Activated naive CD8-positive, alpha-beta T cell treated with anti-CD3 and anti-CD28 coated beads, Interleukin-2, amount 10 ng/mL, durations not matched to agents 7 days and 5 days (primary cell): ENCODE measurements around the gene FCF1. TPM values are rescaled to one million over a fixed set of nuclear protein-coding genes. Genes with fewer than 3 reads are reported as not detected.
"Not testable (repeated sequence)": the region's sequence is repeated elsewhere in the genome, so short reads cannot be mapped to it uniquely, and the experiment has no call there.

Experiments used
- ATAC-seq: fragments of 150-1000 bp; cut with Tn5 transposase; one replicate; pipeline ENCODE4 v1.10.0; 2021; ENCODE audit warnings: low read depth, moderate library complexity
- POLR2A ChIA-PET: fragments of 350-600 bp; sonication (Branson Sonifier 250); formaldehyde crosslinking; loops from one replicate; lab custom pipeline; 2021; ENCODE audit warnings: antibody characterized with exemption; lab: Charles Lee
- DNase-seq: peaks from one replicate; pipeline ENCODE4 v3.0.0; 2021
- H3K27ac Mint-ChIP-seq: one replicate; pipeline ENCODE4 v1.8.0; 2022; ENCODE audit warnings: mild to moderate bottlenecking, mixed read lengths
- H3K27me3 Mint-ChIP-seq: one replicate; pipeline ENCODE4 v1.8.0; 2022; ENCODE audit warnings: mild to moderate bottlenecking, moderate library complexity, mixed read lengths
- H3K36me3 Mint-ChIP-seq: one replicate; pipeline ENCODE4 v1.8.0; 2021; ENCODE audit warnings: mild to moderate bottlenecking, mixed read lengths
- H3K4me1 Mint-ChIP-seq: one replicate; pipeline ENCODE4 v1.8.0; 2021; ENCODE audit warnings: mixed read lengths
- H3K4me3 Mint-ChIP-seq: one replicate; pipeline ENCODE4 v1.8.0; 2022; ENCODE audit warnings: mild to moderate bottlenecking, moderate library complexity, mixed read lengths
- H3K9me3 Mint-ChIP-seq: one replicate; pipeline ENCODE4 v1.8.0; 2021; ENCODE audit warnings: mixed read lengths
- total RNA-seq, 2 experiments: library from RNA; stranded (reverse); gene quantifications; one replicate each; pipeline ENCODE4 v1.2.3, GENCODE V29; 2021

FCF1 gene
- total RNA-seq, 2 experiments from 2014 or later, result 53.9 to 57.9 TPM

DNA sequence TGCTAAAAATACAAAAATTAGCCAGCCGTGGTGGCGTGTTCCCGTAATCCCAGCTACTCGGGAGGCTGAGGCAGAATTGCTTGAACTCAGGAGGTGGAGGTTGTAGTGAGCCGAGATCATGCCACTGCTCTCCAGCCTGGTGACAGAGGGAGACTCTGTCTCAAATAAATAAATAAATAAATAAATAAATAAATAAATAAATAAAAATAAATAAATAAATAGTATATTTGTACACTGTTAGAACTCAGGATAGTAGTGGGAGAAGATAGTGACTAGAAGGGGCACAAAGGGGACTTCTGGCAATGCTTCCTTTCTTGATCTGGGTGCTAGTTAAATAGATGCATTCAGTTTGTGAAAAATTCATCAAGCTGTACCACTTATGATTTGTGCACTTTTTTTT lies 45.6 kb downstream of the FCF1 start:
- H3K4me3 Mint-ChIP-seq, POLR2A ChIA-PET, H3K27me3 Mint-ChIP-seq, DNase-seq, ATAC-seq, H3K27ac Mint-ChIP-seq, H3K36me3 Mint-ChIP-seq, H3K4me1 Mint-ChIP-seq, H3K9me3 Mint-ChIP-seq: not testable (repeated sequence)

DNA sequence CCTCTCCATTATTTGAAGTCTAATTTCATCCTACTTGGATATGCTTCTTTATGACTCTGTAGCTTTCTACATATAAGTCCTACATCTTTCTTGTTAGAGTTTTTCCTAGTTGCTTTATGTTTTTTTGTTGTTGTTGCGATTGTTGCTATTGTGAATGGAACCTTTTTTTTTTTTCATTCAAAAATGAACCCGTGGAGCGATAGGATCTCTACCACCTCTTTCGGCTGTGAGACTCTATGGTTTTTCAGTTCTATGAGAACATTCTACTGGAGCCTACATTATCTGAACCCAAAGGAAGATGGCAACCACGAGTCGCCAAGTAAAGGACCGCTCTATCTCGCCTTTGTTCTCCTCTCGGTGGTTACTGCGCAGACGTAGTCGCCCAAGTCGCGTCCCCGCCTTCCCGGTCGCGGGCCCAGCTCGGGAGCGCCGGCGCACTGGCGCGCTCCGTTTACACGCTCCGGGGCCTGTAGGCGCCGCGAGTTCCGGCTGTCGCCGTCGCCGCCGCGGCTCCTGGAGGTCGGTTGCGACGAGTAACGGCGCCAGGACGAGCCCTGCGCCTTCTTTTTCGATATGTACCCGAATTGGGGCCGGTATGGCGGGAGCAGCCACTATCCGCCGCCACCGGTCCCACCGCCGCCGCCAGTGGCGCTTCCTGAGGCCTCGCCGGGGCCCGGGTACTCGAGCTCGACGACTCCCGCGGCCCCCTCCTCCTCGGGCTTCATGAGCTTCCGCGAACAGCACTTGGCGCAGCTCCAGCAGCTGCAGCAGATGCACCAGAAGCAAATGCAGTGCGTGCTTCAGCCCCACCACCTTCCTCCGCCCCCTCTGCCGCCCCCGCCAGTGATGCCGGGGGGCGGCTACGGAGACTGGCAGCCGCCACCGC lies 50.2 kb downstream of the FCF1 start, which contains the start of gene YLPM1:
Gene YLPM1 (plus strand): TSS at position 400 of the 886 bp plus-strand sequence. CDS start 174 bp downstream, at position 574.
- H3K4me1 Mint-ChIP-seq, result peaks cover 32% of the 10 kb centered on the region
- peak within 1 kb of the TSS; percentile 90 for H3K27ac Mint-ChIP-seq
- POLR2A ChIA-PET, result interaction anchor here (0.5 to 2.4 kb wide), 17 partner anchors 10 to 429 kb away, joined by 3 to 15 read pairs (median 5); partner anchors contain the start of genes DLST and LTBP2
- no peaks in the 10 kb centered on the region for H3K27me3 Mint-ChIP-seq
- H3K36me3 Mint-ChIP-seq, result peaks cover 23% of the 10 kb centered on the region
- ATAC-seq (peak; percentile 93), DNase-seq (peak; percentile 90)
- no peaks in the 10 kb centered on the region for H3K9me3 Mint-ChIP-seq
- H3K4me3 Mint-ChIP-seq, result peak within 1 kb of the TSS; percentile 93

DNA sequence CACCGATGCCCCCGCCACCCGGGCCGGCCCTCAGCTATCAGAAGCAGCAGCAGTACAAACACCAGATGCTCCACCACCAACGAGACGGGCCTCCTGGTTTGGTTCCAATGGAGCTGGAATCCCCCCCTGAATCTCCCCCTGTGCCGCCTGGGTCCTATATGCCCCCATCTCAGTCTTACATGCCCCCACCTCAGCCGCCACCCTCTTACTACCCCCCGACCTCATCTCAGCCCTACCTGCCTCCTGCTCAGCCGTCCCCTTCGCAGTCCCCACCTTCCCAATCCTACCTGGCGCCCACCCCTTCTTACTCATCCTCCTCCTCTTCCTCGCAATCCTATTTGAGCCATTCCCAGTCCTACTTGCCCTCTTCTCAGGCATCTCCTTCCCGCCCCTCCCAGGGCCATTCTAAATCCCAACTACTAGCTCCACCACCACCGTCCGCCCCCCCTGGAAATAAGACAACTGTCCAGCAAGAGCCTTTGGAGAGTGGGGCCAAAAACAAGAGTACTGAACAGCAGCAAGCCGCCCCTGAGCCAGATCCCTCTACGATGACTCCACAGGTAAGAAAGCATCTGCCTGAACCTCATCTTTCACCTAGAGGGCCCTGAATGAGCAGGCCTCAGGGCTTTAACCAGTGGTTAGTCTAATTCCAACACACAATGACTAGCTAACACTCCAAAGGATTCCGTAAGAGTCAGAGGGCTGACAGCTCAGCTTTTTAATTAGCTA lies 51.0 kb downstream of the FCF1 start:
- Mint-ChIP-seq H3K9me3 (no peaks in the 10 kb centered on the region), H3K4me1 (peaks cover 38% of the 10 kb centered on the region), H3K4me3 (peak overlapping the region; percentile 93), H3K27me3 (no peaks in the 10 kb centered on the region), H3K27ac (peak overlapping the region; percentile 90), H3K36me3 (peaks cover 27% of the 10 kb centered on the region)
- POLR2A ChIA-PET, result interaction anchor here (0.6 to 2.4 kb wide), 14 partner anchors 10 to 430 kb away, joined by 3 to 15 read pairs (median 5); partner anchors contain the start of genes DLST and LTBP2
- ATAC-seq, result no peak
- no peak for DNase-seq

DNA sequence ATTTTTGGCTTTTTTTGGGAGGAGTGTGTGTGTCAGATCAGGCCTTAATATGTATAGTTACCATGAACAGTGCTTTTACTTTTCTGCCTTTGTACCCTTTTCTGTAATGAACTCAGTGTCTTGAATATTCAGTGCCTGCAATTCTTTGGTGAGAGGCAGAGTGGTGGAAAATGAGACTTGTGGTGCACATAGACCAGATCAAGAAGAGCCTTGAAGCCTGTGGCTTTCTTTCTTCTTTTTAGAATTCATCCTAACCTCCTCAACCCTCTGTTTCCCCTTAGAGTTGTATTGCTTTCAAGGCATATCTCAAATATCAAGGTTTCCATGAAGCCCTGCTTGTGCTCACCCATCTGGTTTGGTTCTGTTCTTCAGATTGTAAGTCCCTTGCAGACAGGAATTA lies 52.8 kb downstream of the FCF1 start:
- peaks cover 40% of the 10 kb centered on the region for H3K4me1 Mint-ChIP-seq
- H3K27me3 Mint-ChIP-seq, result no peaks in the 10 kb centered on the region
- no peaks in the 10 kb centered on the region for H3K9me3 Mint-ChIP-seq
- H3K27ac Mint-ChIP-seq, result peak overlapping the region; percentile 72
- H3K4me3 Mint-ChIP-seq, result peak overlapping the region; percentile 93
- H3K36me3 Mint-ChIP-seq, result peaks cover 28% of the 10 kb centered on the region
- ATAC-seq (peak; percentile 16), DNase-seq (no peak)
- POLR2A ChIA-PET, result no interaction called here

DNA sequence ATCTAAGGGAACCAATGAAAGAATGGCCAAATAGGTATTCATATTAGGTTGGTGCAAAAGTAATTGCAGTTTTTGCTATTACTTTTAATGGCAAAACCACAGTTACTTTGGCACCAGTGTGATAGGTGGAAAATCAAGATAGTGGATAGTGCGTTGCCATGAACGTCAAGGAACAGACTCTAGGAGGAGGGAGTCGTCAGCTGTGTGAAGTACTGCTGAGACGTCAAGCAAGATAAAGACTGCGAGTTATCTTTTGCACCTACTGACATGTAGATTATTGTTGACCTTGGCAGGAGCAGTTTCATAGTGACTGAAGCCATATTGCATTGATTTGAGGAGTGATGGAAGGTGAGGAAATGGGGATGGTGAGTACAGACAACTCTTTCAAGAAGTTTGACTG lies 58.5 kb downstream of the FCF1 start:
- Mint-ChIP-seq H3K4me3 (no peak overlapping the region), H3K27ac (no peak overlapping the region), H3K27me3 (no peaks in the 10 kb centered on the region), H3K9me3 (no peaks in the 10 kb centered on the region), H3K4me1 (peaks cover 29% of the 10 kb centered on the region), H3K36me3 (peaks cover 27% of the 10 kb centered on the region)
- POLR2A ChIA-PET, result no interaction called here
- no peak for DNase-seq
- ATAC-seq, result no peak

DNA sequence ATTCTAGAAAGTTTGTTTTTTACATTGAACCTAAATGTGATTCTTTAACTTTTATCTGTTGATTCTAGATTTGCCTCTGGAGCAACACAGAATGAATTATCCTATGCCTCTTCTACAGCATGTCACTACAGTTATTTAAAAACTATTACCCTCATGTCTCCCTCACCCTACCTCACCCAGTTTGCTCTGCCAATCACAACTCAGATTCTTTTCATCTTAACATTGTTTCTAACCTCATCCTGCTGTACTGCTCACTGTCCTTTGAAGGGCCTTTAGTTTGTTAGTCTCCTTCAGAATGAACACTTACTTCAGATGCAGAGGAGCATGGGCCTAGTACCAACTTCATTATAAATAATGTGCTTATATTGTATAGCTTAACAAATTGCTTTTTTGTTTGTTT lies 71.7 kb downstream of the FCF1 start:
- H3K27ac Mint-ChIP-seq, result no peak overlapping the region
- H3K27me3 Mint-ChIP-seq, result no peaks in the 10 kb centered on the region
- no peak for DNase-seq
- H3K4me3 Mint-ChIP-seq, result no peak overlapping the region
- H3K36me3 Mint-ChIP-seq, result peaks cover 40% of the 10 kb centered on the region
- peak; percentile 79 for ATAC-seq
- POLR2A ChIA-PET, result interaction anchor here (2.1 kb wide), 1 partner anchor 21 kb away, joined by 15 read pairs; the partner anchor contains the start of gene YLPM1
- no peaks in the 10 kb centered on the region for H3K9me3 Mint-ChIP-seq
- H3K4me1 Mint-ChIP-seq, result peaks cover 22% of the 10 kb centered on the region

DNA sequence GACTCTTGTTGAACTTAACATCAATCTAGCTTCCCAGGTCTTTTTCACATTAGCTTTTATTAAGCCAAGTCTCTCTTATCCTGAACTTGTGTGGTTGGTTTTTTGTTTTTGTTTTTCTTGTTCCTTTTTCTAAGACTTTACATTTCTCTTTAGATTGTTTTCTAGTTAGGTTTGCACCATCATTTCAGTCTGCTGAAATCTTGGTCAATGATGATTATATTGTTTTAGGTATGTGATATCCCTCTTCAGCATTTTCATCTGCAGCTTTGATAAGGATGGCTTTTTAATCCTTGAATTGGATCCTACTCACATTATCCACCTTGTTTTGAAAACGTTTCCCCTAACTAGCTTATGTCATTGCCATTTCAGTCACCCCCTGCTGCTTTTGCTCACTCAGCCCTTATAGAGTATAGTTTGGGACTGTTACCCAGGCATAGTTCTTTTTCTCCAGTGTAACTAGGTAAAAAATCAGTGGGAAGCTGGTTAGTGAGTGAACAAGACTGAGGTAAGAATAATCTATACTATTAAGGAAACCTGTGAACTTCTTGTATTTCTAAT lies 72.2 kb downstream of the FCF1 start:
- no peaks in the 10 kb centered on the region for H3K27me3 Mint-ChIP-seq
- no peak overlapping the region for H3K4me3 Mint-ChIP-seq
- H3K36me3 Mint-ChIP-seq, result peaks cover 40% of the 10 kb centered on the region
- ATAC-seq (no peak), DNase-seq (no peak)
- POLR2A ChIA-PET, result interaction anchor here (2.1 kb wide), 1 partner anchor 21 kb away, joined by 15 read pairs; the partner anchor contains the start of gene YLPM1
- peaks cover 22% of the 10 kb centered on the region for H3K4me1 Mint-ChIP-seq
- H3K9me3 Mint-ChIP-seq, result no peaks in the 10 kb centered on the region
- peak overlapping the region; percentile 57 for H3K27ac Mint-ChIP-seq

DNA sequence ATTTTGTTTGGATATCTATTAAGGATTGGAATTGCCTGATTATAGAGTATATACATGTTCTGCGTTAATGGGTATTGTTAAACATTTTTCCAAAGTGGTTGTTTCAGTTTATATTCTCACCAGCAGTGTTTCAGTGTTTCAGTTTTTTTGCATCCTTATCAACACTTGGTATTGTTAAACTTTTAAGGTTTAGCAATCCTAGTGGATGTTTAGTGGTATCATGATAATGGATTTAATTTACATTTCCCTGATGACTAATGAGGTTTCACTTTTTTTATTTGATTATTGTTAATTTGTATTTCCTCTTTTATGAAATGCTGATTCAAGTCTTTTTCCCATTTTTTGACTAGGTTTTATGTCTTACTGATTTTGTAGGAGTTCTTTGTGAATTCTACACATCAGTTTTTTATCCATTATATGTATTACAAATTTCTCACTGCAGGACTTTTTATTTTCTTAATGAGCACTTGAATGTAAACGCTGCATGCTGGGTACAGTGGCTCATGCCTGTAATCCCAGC lies 73.9 kb downstream of the FCF1 start:
- no peak for DNase-seq
- H3K27me3 Mint-ChIP-seq, result no peaks in the 10 kb centered on the region
- ATAC-seq, result no peak
- H3K4me1 Mint-ChIP-seq, result peaks cover 25% of the 10 kb centered on the region
- POLR2A ChIA-PET, result no interaction called here
- peak overlapping the region; percentile 14 for H3K27ac Mint-ChIP-seq
- peaks cover 35% of the 10 kb centered on the region for H3K36me3 Mint-ChIP-seq
- no peaks in the 10 kb centered on the region for H3K9me3 Mint-ChIP-seq
- H3K4me3 Mint-ChIP-seq, result no peak overlapping the region

Other genes with a start within 250 kb of the FCF1 start
- gene NPC2, start 219.8 kb upstream of the FCF1 start, total RNA-seq, result 10 to 100 TPM; 39.5 to 42.1 TPM
- gene ISCA2, start 219.4 kb upstream of the FCF1 start, total RNA-seq, result 10 to 100 TPM; 31.2 to 34.5 TPM
- gene LTBP2, start 100.9 kb upstream of the FCF1 start, total RNA-seq, result 1 to 10 TPM in 1 of 2 experiments, under 1 TPM in 1; 0.28 to 1.1 TPM
- 10 to 100 TPM; 47.0 to 47.6 TPM for gene AREL1, start 64 bp upstream of the FCF1 start, total RNA-seq
- gene YLPM1, start 50.2 kb downstream of the FCF1 start, total RNA-seq, result 10 to 100 TPM; 71.7 to 74.4 TPM
- under 1 TPM; 0.28 to 0.69 TPM for gene PROX2, start 163.0 kb downstream of the FCF1 start, total RNA-seq
- 100 to 1,000 TPM; 111 to 124 TPM for gene DLST, start 168.8 kb downstream of the FCF1 start, total RNA-seq
- 1 to 10 TPM; 2.6 to 3.9 TPM for gene RPS6KL1, start 210.1 kb downstream of the FCF1 start, total RNA-seq
- under 1 TPM in 1 of 2 experiments, not detected in 1; 0.28 TPM for gene PGF, start 242.5 kb downstream of the FCF1 start, total RNA-seq